ENCODE measurements around the gene SEMA5B.
A peak's percentile ranks its signal among the peaks of the same experiment; 100 is the strongest.

The SEMA5B gene

GRCh38 chr3:123037015-123037375 is 9.4 kb upstream of the SEMA5B start:
- Histone ChIP-seq H3K36me3 (replicated peaks) (no peaks in the 10 kb centered on the region), H3K4me3 (ENCODE audit: low read depth, low read length) (no peak overlapping the region), H3K27me3 (replicated peaks) (peaks cover 2% of the 10 kb centered on the region), H3K27ac (no peak overlapping the region)
- in situ Hi-C loops (cut with HindIII; ENCODE audit: low pct_ligation_motif_present, low sequenced_read_pairs), result no loop called here
- TF ChIP-seq CTCF (IDR thresholded peaks at IDR 0.05; ENCODE audit: low read depth, low read length, missing control alignments), result no peak
- DNase-seq, result no peak

- Histone ChIP-seq H3K36me3 (replicated peaks) (no peaks in the 10 kb centered on the region), H3K4me3 (ENCODE audit: low read depth, low read length) (no peak overlapping the region), H3K27ac (no peak overlapping the region), H3K27me3 (replicated peaks) (peaks cover 2% of the 10 kb centered on the region)
- no peak for TF ChIP-seq CTCF (IDR thresholded peaks at IDR 0.05; ENCODE audit: low read depth, low read length, missing control alignments)
- peak; percentile 25 for DNase-seq
- in situ Hi-C loops (cut with HindIII; ENCODE audit: low pct_ligation_motif_present, low sequenced_read_pairs), result no loop called here
Measured at GRCh38 chr3:123036352-123037014, 8.9 kb upstream of the SEMA5B start.

DNA sequence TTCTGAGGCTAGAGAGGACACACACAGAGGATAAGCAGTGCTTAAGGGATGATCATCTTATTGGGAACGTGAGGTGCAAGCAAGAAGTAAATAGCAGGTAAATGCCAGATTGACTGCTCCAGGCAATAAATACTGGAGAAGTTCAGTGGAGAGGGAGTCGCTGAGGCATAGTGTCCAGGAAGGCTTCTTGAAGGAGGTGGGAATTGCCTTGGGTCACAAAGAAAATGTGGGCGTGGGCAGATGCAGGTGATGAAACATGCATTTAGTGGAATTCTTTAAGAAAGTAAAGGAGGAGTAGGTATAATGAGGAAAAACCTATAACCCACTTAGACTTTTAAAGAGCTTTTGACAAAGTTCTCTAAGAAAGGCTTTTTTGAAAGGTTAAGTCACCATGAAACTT is 7.4 kb upstream of the SEMA5B start:
- no peak overlapping the region for H3K27ac ChIP-seq
- in situ Hi-C loops (cut with HindIII; ENCODE audit: low pct_ligation_motif_present, low sequenced_read_pairs), result no loop called here
- H3K36me3 ChIP-seq (replicated peaks), result no peaks in the 10 kb centered on the region
- H3K27me3 ChIP-seq (replicated peaks), result peaks cover 11% of the 10 kb centered on the region
- H3K4me3 ChIP-seq (ENCODE audit: low read depth, low read length), result no peak overlapping the region
- no peak for TF ChIP-seq CTCF (IDR thresholded peaks at IDR 0.05; ENCODE audit: low read depth, low read length, missing control alignments)
- no peak for DNase-seq

GRCh38 chr3:123034120-123034519 is 6.6 kb upstream of the SEMA5B start:
- no peak overlapping the region for H3K27ac ChIP-seq
- no peak for TF ChIP-seq CTCF (IDR thresholded peaks at IDR 0.05; ENCODE audit: low read depth, low read length, missing control alignments)
- H3K36me3 ChIP-seq (replicated peaks), result no peaks in the 10 kb centered on the region
- peaks cover 18% of the 10 kb centered on the region for H3K27me3 ChIP-seq (replicated peaks)
- no peak for DNase-seq
- in situ Hi-C loops (cut with HindIII; ENCODE audit: low pct_ligation_motif_present, low sequenced_read_pairs), result no loop called here
- H3K4me3 ChIP-seq (ENCODE audit: low read depth, low read length), result no peak overlapping the region

DNA sequence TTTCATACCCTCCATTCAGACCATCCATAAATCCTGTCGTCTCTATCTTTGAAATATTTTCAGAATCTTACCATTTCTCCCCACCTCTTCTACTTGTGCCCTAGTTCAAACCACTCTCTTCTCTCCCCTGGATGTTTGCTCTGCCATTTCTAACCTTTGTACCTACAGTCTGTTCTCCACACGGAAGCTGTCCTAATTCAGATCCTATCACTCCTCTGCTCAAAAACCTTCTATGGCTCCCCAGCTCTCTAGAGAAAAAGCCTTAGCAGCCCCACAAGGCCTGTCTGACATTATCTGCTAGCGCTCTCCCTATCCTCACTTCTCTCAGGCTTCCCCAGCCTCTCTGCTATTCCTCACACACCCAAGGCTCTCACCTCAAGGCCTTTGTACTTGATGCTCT is 4.5 kb upstream of the SEMA5B start:
- Histone ChIP-seq H3K36me3 (replicated peaks) (no peaks in the 10 kb centered on the region), H3K4me3 (ENCODE audit: low read depth, low read length) (no peak overlapping the region), H3K27ac (no peak overlapping the region), H3K27me3 (replicated peaks) (peaks cover 26% of the 10 kb centered on the region)
- no peak for TF ChIP-seq CTCF (IDR thresholded peaks at IDR 0.05; ENCODE audit: low read depth, low read length, missing control alignments)
- in situ Hi-C loops (cut with HindIII; ENCODE audit: low pct_ligation_motif_present, low sequenced_read_pairs), result no loop called here
- DNase-seq, result no peak

GRCh38 chr3:123031051-123031450 is 3.5 kb upstream of the SEMA5B start:
- DNase-seq, result no peak
- peaks cover 33% of the 10 kb centered on the region for H3K27me3 ChIP-seq (replicated peaks)
- no peak for TF ChIP-seq CTCF (IDR thresholded peaks at IDR 0.05; ENCODE audit: low read depth, low read length, missing control alignments)
- H3K4me3 ChIP-seq (ENCODE audit: low read depth, low read length), result no peak overlapping the region
- H3K27ac ChIP-seq, result no peak overlapping the region
- in situ Hi-C loops (cut with HindIII; ENCODE audit: low pct_ligation_motif_present, low sequenced_read_pairs), result no loop called here
- H3K36me3 ChIP-seq (replicated peaks), result no peaks in the 10 kb centered on the region

All from brain microvascular endothelial cell (primary cell).